Measurements from ENCODE around the gene MON1A.
"Not testable (repeated sequence)": the region's sequence is repeated elsewhere in the genome, so short reads cannot be mapped to it uniquely, and the experiment has no call there.

Gene MON1A

GRCh38 chr3:49932281-49932680 lies 2.7 kb upstream of the MON1A start:
- not testable (repeated sequence) for H3K9me3 ChIP-seq (ENCODE audit: control insufficient read depth, insufficient read depth, low read length); H3K4me1 ChIP-seq (ENCODE audit: insufficient read depth, low read length); H3K9ac ChIP-seq (ENCODE audit: low read depth, low read length); H3K36me3 ChIP-seq (ENCODE audit: insufficient read depth, low read length)

- no peak overlapping the region for H3K9ac ChIP-seq (ENCODE audit: low read depth, low read length)
- no peaks in the 10 kb centered on the region for H3K36me3 ChIP-seq (ENCODE audit: insufficient read depth, low read length)
- H3K4me1 ChIP-seq (ENCODE audit: insufficient read depth, low read length): peaks cover 5% of the 10 kb centered on the region; the same call in 1 of the 2 replicates
- no peaks in the 10 kb centered on the region for H3K9me3 ChIP-seq (ENCODE audit: control insufficient read depth, insufficient read depth, low read length)
These were observed 1.3 kb upstream of the MON1A start for GRCh38 chr3:49930922-49931321.

- Histone ChIP-seq H3K36me3 (ENCODE audit: insufficient read depth, low read length) (no peaks in the 10 kb centered on the region), H3K9me3 (ENCODE audit: control insufficient read depth, insufficient read depth, low read length) (no peaks in the 10 kb centered on the region), H3K4me1 (ENCODE audit: insufficient read depth, low read length) (peaks cover 5% of the 10 kb centered on the region; the same call in 1 of the 2 replicates), H3K9ac (ENCODE audit: low read depth, low read length) (peak overlapping the region; percentile 87)
These were observed 618 bp upstream of the MON1A start for GRCh38 chr3:49930168-49930690.

GRCh38 chr3:49928481-49929017 lies 1.1 kb downstream of the MON1A start:
- no peak overlapping the region for H3K9ac ChIP-seq (ENCODE audit: low read depth, low read length)

GRCh38 chr3:49927798-49928197 lies 1.8 kb downstream of the MON1A start:
- H3K9me3 ChIP-seq (ENCODE audit: control insufficient read depth, insufficient read depth, low read length): no peaks in the 10 kb centered on the region
- H3K9ac ChIP-seq (ENCODE audit: low read depth, low read length): no peak overlapping the region
- no peaks in the 10 kb centered on the region for H3K36me3 ChIP-seq (ENCODE audit: insufficient read depth, low read length)
- peaks cover 5% of the 10 kb centered on the region; the same call in 1 of the 2 replicates for H3K4me1 ChIP-seq (ENCODE audit: insufficient read depth, low read length)

More at GRCh38 chr3:49928481-49929017, 1.1 kb downstream of the MON1A start:
- Histone ChIP-seq H3K4me1 (ENCODE audit: insufficient read depth, low read length) (peaks cover 5% of the 10 kb centered on the region; the same call in 1 of the 2 replicates), H3K36me3 (ENCODE audit: insufficient read depth, low read length) (no peaks in the 10 kb centered on the region), H3K9me3 (ENCODE audit: control insufficient read depth, insufficient read depth, low read length) (no peaks in the 10 kb centered on the region)

GRCh38 chr3:49926117-49926728 lies 3.4 kb downstream of the MON1A start:
- Histone ChIP-seq H3K4me1 (ENCODE audit: insufficient read depth, low read length) (peaks cover 3% of the 10 kb centered on the region; the same call in 1 of the 2 replicates), H3K9me3 (ENCODE audit: control insufficient read depth, insufficient read depth, low read length) (no peaks in the 10 kb centered on the region), H3K36me3 (ENCODE audit: insufficient read depth, low read length) (no peaks in the 10 kb centered on the region), H3K9ac (ENCODE audit: low read depth, low read length) (no peak overlapping the region)

GRCh38 chr3:49925485-49925884 lies 4.1 kb downstream of the MON1A start:
- Histone ChIP-seq H3K36me3 (ENCODE audit: insufficient read depth, low read length) (no peaks in the 10 kb centered on the region), H3K4me1 (ENCODE audit: insufficient read depth, low read length) (no peaks in the 10 kb centered on the region), H3K9ac (ENCODE audit: low read depth, low read length) (no peak overlapping the region), H3K9me3 (ENCODE audit: control insufficient read depth, insufficient read depth, low read length) (no peaks in the 10 kb centered on the region)

- Histone ChIP-seq H3K4me1 (ENCODE audit: insufficient read depth, low read length) (no peaks in the 10 kb centered on the region), H3K36me3 (ENCODE audit: insufficient read depth, low read length) (no peaks in the 10 kb centered on the region), H3K9ac (ENCODE audit: low read depth, low read length) (no peak overlapping the region), H3K9me3 (ENCODE audit: control insufficient read depth, insufficient read depth, low read length) (no peaks in the 10 kb centered on the region)
These were observed 4.9 kb downstream of the MON1A start for GRCh38 chr3:49924683-49925082.

GRCh38 chr3:49917806-49918590 lies 11.6 kb downstream of the MON1A start:
- not testable (repeated sequence) for H3K9ac ChIP-seq (ENCODE audit: low read depth, low read length); H3K36me3 ChIP-seq (ENCODE audit: insufficient read depth, low read length); H3K9me3 ChIP-seq (ENCODE audit: control insufficient read depth, insufficient read depth, low read length); H3K4me1 ChIP-seq (ENCODE audit: insufficient read depth, low read length)

- Histone ChIP-seq H3K36me3 (ENCODE audit: insufficient read depth, low read length) (no peaks in the 10 kb centered on the region), H3K9me3 (ENCODE audit: control insufficient read depth, insufficient read depth, low read length) (no peaks in the 10 kb centered on the region), H3K4me1 (ENCODE audit: insufficient read depth, low read length) (no peaks in the 10 kb centered on the region), H3K9ac (ENCODE audit: low read depth, low read length) (no peak overlapping the region)
These were observed 12.9 kb downstream of the MON1A start for GRCh38 chr3:49916686-49917085.

- H3K4me1 ChIP-seq (ENCODE audit: insufficient read depth, low read length): peaks cover 1% of the 10 kb centered on the region; the same call in 1 of the 2 replicates
- no peaks in the 10 kb centered on the region for H3K9me3 ChIP-seq (ENCODE audit: control insufficient read depth, insufficient read depth, low read length)
- H3K36me3 ChIP-seq (ENCODE audit: insufficient read depth, low read length): no peaks in the 10 kb centered on the region
- H3K9ac ChIP-seq (ENCODE audit: low read depth, low read length): no peak overlapping the region
These were observed 14.7 kb downstream of the MON1A start for GRCh38 chr3:49914906-49915305.

- Histone ChIP-seq H3K9ac (ENCODE audit: low read depth, low read length) (no peak overlapping the region), H3K4me1 (ENCODE audit: insufficient read depth, low read length) (peaks cover 6% of the 10 kb centered on the region; the same call in 1 of the 2 replicates), H3K36me3 (ENCODE audit: insufficient read depth, low read length) (no peaks in the 10 kb centered on the region), H3K9me3 (ENCODE audit: control insufficient read depth, insufficient read depth, low read length) (no peaks in the 10 kb centered on the region)
These were observed 16.7 kb downstream of the MON1A start for GRCh38 chr3:49912881-49913281.

GRCh38 chr3:49911611-49912010 lies 18.0 kb downstream of the MON1A start:
- Histone ChIP-seq H3K4me1 (ENCODE audit: insufficient read depth, low read length) (peaks cover 6% of the 10 kb centered on the region; the same call in 1 of the 2 replicates), H3K36me3 (ENCODE audit: insufficient read depth, low read length) (no peaks in the 10 kb centered on the region), H3K9me3 (ENCODE audit: control insufficient read depth, insufficient read depth, low read length) (no peaks in the 10 kb centered on the region), H3K9ac (ENCODE audit: low read depth, low read length) (no peak overlapping the region)

GRCh38 chr3:49911124-49911420 lies 18.5 kb downstream of the MON1A start:
- H3K36me3 ChIP-seq (ENCODE audit: insufficient read depth, low read length): no peaks in the 10 kb centered on the region
- H3K9me3 ChIP-seq (ENCODE audit: control insufficient read depth, insufficient read depth, low read length): no peaks in the 10 kb centered on the region
- peaks cover 7% of the 10 kb centered on the region for H3K4me1 ChIP-seq (ENCODE audit: insufficient read depth, low read length)
- H3K9ac ChIP-seq (ENCODE audit: low read depth, low read length): peak overlapping the region; percentile 31; the same call in 1 of the 2 replicates

All from ES-I3 (cell line).